ENCODE data around the gene ISCU. TPM values are rescaled to one million over a fixed set of nuclear protein-coding genes. Genes with fewer than 3 reads are reported as not detected.

The ISCU gene
- polyA plus RNA-seq, 1 donor (not counting 4 experiments of a cell fraction or from before 2014, with no cell fraction given), result 106 TPM

GRCh38 chr12:108518101-108518715 is 44.2 kb upstream of the ISCU start:
- dilution Hi-C loops (cut with MboI; ENCODE audit: extremely low pct_ligation_motif_present, low sequenced_read_pairs), result no loop called here
- Histone ChIP-seq H3K9ac (ENCODE audit: control insufficient read depth, extremely low read depth, insufficient read depth, low read length) (no peak overlapping the region), H4K20me1 (ENCODE audit: control insufficient read depth, extremely low read depth, insufficient read depth, low read length) (no peaks in the 10 kb centered on the region), H3K4me3 (ENCODE audit: control insufficient read depth in 2 of 3, extremely low read depth in 1 of 3, insufficient read depth in 2 of 3, low read depth in 1 of 3, low read length in 3 of 3) (no peak overlapping the region), H3K36me3 (ENCODE audit: control insufficient read depth in 2 of 2, extremely low read depth in 1 of 2, insufficient read depth in 2 of 2, low read length in 2 of 2) (peaks cover 16 to 22% of the 10 kb centered on the region in 2 experiments), H2AFZ (ENCODE audit: control insufficient read depth, low read length) (no peak overlapping the region), H3K9me1 (ENCODE audit: control insufficient read depth, extremely low read depth, insufficient read depth, low read length) (peaks cover 2% of the 10 kb centered on the region), H3K27me3 (ENCODE audit: control insufficient read depth, extremely low read depth, insufficient read depth, low read length) (no peaks in the 10 kb centered on the region), H3K4me1 (ENCODE audit: control insufficient read depth, extremely low read depth, insufficient read depth, low read length) (peaks cover 7% of the 10 kb centered on the region), H3K4me2 (ENCODE audit: control insufficient read depth, extremely low read depth, insufficient read depth, low read depth, low read length) (no peak overlapping the region), H3K9me3 (ENCODE audit: control insufficient read depth, low read depth, low read length) (no peaks in the 10 kb centered on the region), H3K27ac (ENCODE audit: control insufficient read depth, insufficient read depth, low read length) (no peak overlapping the region), H3K79me2 (ENCODE audit: control insufficient read depth, insufficient read depth, low read length) (peaks cover 2% of the 10 kb centered on the region)
- TF ChIP-seq, protein P1, sequence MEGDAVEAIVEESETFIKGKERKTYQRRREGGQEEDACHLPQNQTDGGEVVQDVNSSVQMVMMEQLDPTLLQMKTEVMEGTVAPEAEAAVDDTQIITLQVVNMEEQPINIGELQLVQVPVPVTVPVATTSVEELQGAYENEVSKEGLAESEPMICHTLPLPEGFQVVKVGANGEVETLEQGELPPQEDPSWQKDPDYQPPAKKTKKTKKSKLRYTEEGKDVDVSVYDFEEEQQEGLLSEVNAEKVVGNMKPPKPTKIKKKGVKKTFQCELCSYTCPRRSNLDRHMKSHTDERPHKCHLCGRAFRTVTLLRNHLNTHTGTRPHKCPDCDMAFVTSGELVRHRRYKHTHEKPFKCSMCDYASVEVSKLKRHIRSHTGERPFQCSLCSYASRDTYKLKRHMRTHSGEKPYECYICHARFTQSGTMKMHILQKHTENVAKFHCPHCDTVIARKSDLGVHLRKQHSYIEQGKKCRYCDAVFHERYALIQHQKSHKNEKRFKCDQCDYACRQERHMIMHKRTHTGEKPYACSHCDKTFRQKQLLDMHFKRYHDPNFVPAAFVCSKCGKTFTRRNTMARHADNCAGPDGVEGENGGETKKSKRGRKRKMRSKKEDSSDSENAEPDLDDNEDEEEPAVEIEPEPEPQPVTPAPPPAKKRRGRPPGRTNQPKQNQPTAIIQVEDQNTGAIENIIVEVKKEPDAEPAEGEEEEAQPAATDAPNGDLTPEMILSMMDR (optimal IDR thresholded peaks at IDR 0.05 in 1 of 3, IDR thresholded peaks at IDR 0.05 in 1 of 3, conservative IDR thresholded peaks at IDR 0.05 in 1 of 3; ENCODE audit: extremely low read depth in 1 of 3, insufficient read depth in 2 of 3, low read length in 3 of 3), result no peak
- no peak for TF ChIP-seq EZH2 (IDR thresholded peaks at IDR 0.05; ENCODE audit: low read length)
- DNase-seq (ENCODE audit: low read depth, low spot score) (no peak), FAIRE-seq (no peak)

DNA sequence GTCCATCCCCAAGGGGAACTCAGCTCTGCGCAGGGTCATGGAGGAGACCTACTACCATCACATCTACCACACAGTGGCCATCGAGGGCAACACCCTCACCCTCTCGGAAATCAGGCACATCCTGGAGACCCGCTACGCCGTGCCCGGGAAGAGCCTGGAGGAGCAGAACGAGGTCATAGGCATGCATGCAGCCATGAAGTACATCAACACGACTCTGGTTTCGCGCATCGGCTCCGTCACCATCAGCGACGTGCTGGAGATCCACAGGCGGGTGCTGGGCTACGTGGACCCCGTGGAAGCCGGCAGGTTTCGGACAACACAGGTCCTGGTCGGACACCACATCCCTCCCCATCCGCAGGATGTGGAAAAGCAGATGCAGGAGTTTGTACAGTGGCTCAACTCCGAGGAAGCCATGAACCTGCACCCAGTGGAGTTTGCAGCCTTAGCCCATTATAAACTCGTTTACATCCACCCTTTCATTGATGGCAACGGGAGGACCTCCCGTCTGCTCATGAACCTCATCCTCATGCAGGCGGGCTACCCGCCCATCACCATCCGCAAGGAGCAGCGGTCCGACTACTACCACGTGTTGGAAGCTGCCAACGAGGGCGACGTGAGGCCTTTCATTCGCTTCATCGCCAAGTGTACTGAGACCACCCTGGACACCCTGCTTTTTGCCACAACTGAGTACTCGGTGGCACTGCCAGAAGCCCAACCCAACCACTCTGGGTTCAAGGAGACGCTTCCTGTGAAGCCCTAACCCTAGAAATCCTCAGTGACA is 43.5 kb upstream of the ISCU start:
- H3K4me1 ChIP-seq (ENCODE audit: control insufficient read depth, extremely low read depth, insufficient read depth, low read length), result peaks cover 7% of the 10 kb centered on the region
- dilution Hi-C loops (cut with MboI; ENCODE audit: extremely low pct_ligation_motif_present, low sequenced_read_pairs), result no loop called here

More for the DNA sequence above, 43.5 kb upstream of the ISCU start:
- peaks cover 2% of the 10 kb centered on the region for H3K9me1 ChIP-seq (ENCODE audit: control insufficient read depth, extremely low read depth, insufficient read depth, low read length)
- H3K27me3 ChIP-seq (ENCODE audit: control insufficient read depth, extremely low read depth, insufficient read depth, low read length), result no peaks in the 10 kb centered on the region
- no peak overlapping the region for H3K4me2 ChIP-seq (ENCODE audit: control insufficient read depth, extremely low read depth, insufficient read depth, low read depth, low read length)
- no peaks in the 10 kb centered on the region for H3K9me3 ChIP-seq (ENCODE audit: control insufficient read depth, low read depth, low read length)
- peaks cover 2% of the 10 kb centered on the region for H3K79me2 ChIP-seq (ENCODE audit: control insufficient read depth, insufficient read depth, low read length)
- H2AFZ ChIP-seq (ENCODE audit: control insufficient read depth, low read length), result no peak overlapping the region
- no peak overlapping the region for H3K9ac ChIP-seq (ENCODE audit: control insufficient read depth, extremely low read depth, insufficient read depth, low read length)
- FAIRE-seq (no peak), DNase-seq (ENCODE audit: low read depth, low spot score) (no peak)
- no peak overlapping the region for H3K27ac ChIP-seq (ENCODE audit: control insufficient read depth, insufficient read depth, low read length)
- TF ChIP-seq, protein P1 (optimal IDR thresholded peaks at IDR 0.05 in 1 of 3, IDR thresholded peaks at IDR 0.05 in 1 of 3, conservative IDR thresholded peaks at IDR 0.05 in 1 of 3; ENCODE audit: extremely low read depth in 1 of 3, insufficient read depth in 2 of 3, low read length in 3 of 3), result no peak
- TF ChIP-seq EZH2 (IDR thresholded peaks at IDR 0.05; ENCODE audit: low read length), result no peak
- peaks cover 22 to 29% of the 10 kb centered on the region in 2 experiments for H3K36me3 ChIP-seq (ENCODE audit: control insufficient read depth in 2 of 2, extremely low read depth in 1 of 2, insufficient read depth in 2 of 2, low read length in 2 of 2)
- no peaks in the 10 kb centered on the region for H4K20me1 ChIP-seq (ENCODE audit: control insufficient read depth, extremely low read depth, insufficient read depth, low read length)
- no peak overlapping the region for H3K4me3 ChIP-seq (ENCODE audit: control insufficient read depth in 2 of 3, extremely low read depth in 1 of 3, insufficient read depth in 2 of 3, low read depth in 1 of 3, low read length in 3 of 3)

All from keratinocyte (primary cell).